ENCODE results near the gene PEPD. TPM values are rescaled to one million over a fixed set of nuclear protein-coding genes. Genes with fewer than 3 reads are reported as not detected.

The PEPD gene
- polyA plus RNA-seq, 1 donor from 2014 or later, result 43.9 TPM

GRCh38 chr19:33450689-33451088 lies 70.9 kb downstream of the PEPD start:
- H4K20me1 ChIP-seq (ENCODE audit: insufficient read depth), result no peaks in the 10 kb centered on the region
- no peak overlapping the region for H3K4me3 ChIP-seq (ENCODE audit: low read length)
- no peaks in the 10 kb centered on the region for H3K27me3 ChIP-seq (ENCODE audit: insufficient read depth, low read depth, low read length)
- H3K9ac ChIP-seq (ENCODE audit: low read length), result no peak overlapping the region
- H3K27ac ChIP-seq (ENCODE audit: low read length), result no peak overlapping the region
- TF ChIP-seq TAF1 (IDR thresholded peaks at IDR 0.05; ENCODE audit: low read depth), result no peak
- TF ChIP-seq CTCF (IDR thresholded peaks at IDR 0.05; ENCODE audit: poor library complexity, severe bottlenecking), result no peak
- no peak for TF ChIP-seq EP300 (conservative IDR thresholded peaks at IDR 0.05; ENCODE audit: poor library complexity, severe bottlenecking)
- TF ChIP-seq POLR2AphosphoS5 (IDR thresholded peaks at IDR 0.05), result no peak
- no peak for TF ChIP-seq RAD21 (conservative IDR thresholded peaks at IDR 0.05)
- no peak for TF ChIP-seq EZH2 (IDR thresholded peaks at IDR 0.05; ENCODE audit: borderline replicate concordance, insufficient read depth, low read length, poor library complexity, severe bottlenecking)
- no peak for TF ChIP-seq SMC3 (conservative IDR thresholded peaks at IDR 0.05; ENCODE audit: poor library complexity)
- TF ChIP-seq REST (IDR thresholded peaks at IDR 0.05; ENCODE audit: borderline replicate concordance), result no peak
- H3K9me2 ChIP-seq (ENCODE audit: insufficient read depth, low read length), result no peaks in the 10 kb centered on the region
- H3K9me3 ChIP-seq (ENCODE audit: low read length), result no peaks in the 10 kb centered on the region
- no peaks in the 10 kb centered on the region for H3F3A ChIP-seq (ENCODE audit: insufficient read depth, low read length, poor library complexity, severe bottlenecking)
- no peaks in the 10 kb centered on the region for H3K79me2 ChIP-seq (replicated peaks; ENCODE audit: insufficient read depth, low read length)
- H3K4me2 ChIP-seq (ENCODE audit: low read length), result no peak overlapping the region
- no peaks in the 10 kb centered on the region for H3K36me3 ChIP-seq (ENCODE audit: insufficient read depth, low read length)
- H2AFZ ChIP-seq (ENCODE audit: low read depth, low read length), result no peak overlapping the region

GRCh38 chr19:33449799-33450198 lies 71.8 kb downstream of the PEPD start:
- Histone ChIP-seq H3K9ac (ENCODE audit: low read length) (no peak overlapping the region), H3K9me2 (ENCODE audit: insufficient read depth, low read length) (no peaks in the 10 kb centered on the region), H3K9me3 (ENCODE audit: low read length) (no peaks in the 10 kb centered on the region)

More at GRCh38 chr19:33449799-33450198, 71.8 kb downstream of the PEPD start:
- no peak overlapping the region for H3K4me2 ChIP-seq (ENCODE audit: low read length)
- no peaks in the 10 kb centered on the region for H3K27me3 ChIP-seq (ENCODE audit: insufficient read depth, low read depth, low read length)
- H4K20me1 ChIP-seq (ENCODE audit: insufficient read depth), result no peaks in the 10 kb centered on the region
- H3K79me2 ChIP-seq (replicated peaks; ENCODE audit: insufficient read depth, low read length), result no peaks in the 10 kb centered on the region
- no peaks in the 10 kb centered on the region for H3F3A ChIP-seq (ENCODE audit: insufficient read depth, low read length, poor library complexity, severe bottlenecking)
- no peak overlapping the region for H3K27ac ChIP-seq (ENCODE audit: low read length)
- no peaks in the 10 kb centered on the region for H3K36me3 ChIP-seq (ENCODE audit: insufficient read depth, low read length)
- no peak overlapping the region for H3K4me3 ChIP-seq (ENCODE audit: low read length)
- TF ChIP-seq RAD21 (conservative IDR thresholded peaks at IDR 0.05) (no peak), REST (IDR thresholded peaks at IDR 0.05; ENCODE audit: borderline replicate concordance) (no peak), EZH2 (IDR thresholded peaks at IDR 0.05; ENCODE audit: borderline replicate concordance, insufficient read depth, low read length, poor library complexity, severe bottlenecking) (no peak), SMC3 (conservative IDR thresholded peaks at IDR 0.05; ENCODE audit: poor library complexity) (no peak), EP300 (conservative IDR thresholded peaks at IDR 0.05; ENCODE audit: poor library complexity, severe bottlenecking) (no peak), TAF1 (IDR thresholded peaks at IDR 0.05; ENCODE audit: low read depth) (no peak), CTCF (IDR thresholded peaks at IDR 0.05; ENCODE audit: poor library complexity, severe bottlenecking) (no peak), POLR2AphosphoS5 (IDR thresholded peaks at IDR 0.05) (no peak), MXI1 (conservative IDR thresholded peaks at IDR 0.05; ENCODE audit: poor library complexity, severe bottlenecking) (no peak)
- no peak overlapping the region for H2AFZ ChIP-seq (ENCODE audit: low read depth, low read length)
